ENCODE measurements around the gene SPAM1. TPM values are rescaled to one million over a fixed set of nuclear protein-coding genes. Genes with fewer than 3 reads are reported as not detected.
"Not testable (repeated sequence)": the region's sequence is repeated elsewhere in the genome, so short reads cannot be mapped to it uniquely, and the experiment has no call there.

SPAM1 gene
- total RNA-seq, 4 donors from 2014 or later: not detected

DNA sequence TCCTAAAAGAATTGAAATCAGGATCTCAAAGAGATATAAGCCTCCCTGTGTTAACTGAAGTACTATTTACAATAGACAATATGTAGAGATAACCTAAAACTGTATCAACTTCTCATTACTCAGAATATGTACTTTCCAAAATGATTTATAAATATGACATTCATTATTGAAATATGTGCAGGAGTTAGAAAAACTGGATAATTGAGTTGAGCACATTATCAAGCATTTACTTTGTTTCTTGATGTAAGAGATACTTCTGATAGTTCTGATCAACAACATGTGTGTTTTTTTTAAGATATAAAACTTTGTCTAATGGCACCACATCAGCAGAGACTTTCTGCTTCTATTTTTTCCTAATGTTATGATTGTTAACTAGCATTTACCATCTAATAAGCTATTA lies 41.9 kb upstream of the SPAM1 start:
- no peak for ATAC-seq
- Histone ChIP-seq H3K27ac (no peak overlapping the region), H3K4me1 (no peaks in the 10 kb centered on the region), H3K9me3 (no peaks in the 10 kb centered on the region), H3K4me3 (no peak overlapping the region), H3K36me3 (no peaks in the 10 kb centered on the region), H3K27me3 (no peaks in the 10 kb centered on the region)
- TF ChIP-seq EP300 (IDR thresholded peaks at IDR 0.05) (no peak), CTCF (IDR thresholded peaks at IDR 0.05) (no peak), POLR2AphosphoS5 (IDR thresholded peaks at IDR 0.05) (no peak), POLR2A (IDR thresholded peaks at IDR 0.05) (no peak)

- Histone ChIP-seq H3K4me1 (no peaks in the 10 kb centered on the region), H3K27ac (no peak overlapping the region), H3K9me3 (peaks cover 0 to 13% (median 0%) of the 10 kb centered on the region in 3 donors), H3K4me3 (no peak overlapping the region), H3K36me3 (no peaks in the 10 kb centered on the region), H3K27me3 (no peaks in the 10 kb centered on the region)
- TF ChIP-seq POLR2A (IDR thresholded peaks at IDR 0.05) (no peak), CTCF (IDR thresholded peaks at IDR 0.05) (no peak), EP300 (IDR thresholded peaks at IDR 0.05) (no peak), POLR2AphosphoS5 (IDR thresholded peaks at IDR 0.05) (no peak)
- no peak for ATAC-seq
Measured at GRCh38 chr7:123888192-123888591, 36.8 kb upstream of the SPAM1 start.

GRCh38 chr7:123894753-123895152 lies 30.3 kb upstream of the SPAM1 start:
- H3K4me1 ChIP-seq, H3K27ac ChIP-seq, ATAC-seq, H3K36me3 ChIP-seq, H3K27me3 ChIP-seq, H3K4me3 ChIP-seq: not testable (repeated sequence)
- no CpG with 5 or more reads among the region's 10 CpGs for WGBS, 2 donors (ENCODE audit: low coverage in 1 of 2)
- H3K9me3 ChIP-seq: peaks cover 0 to 33% (median 0%) of the 10 kb centered on the region in 3 donors

DNA sequence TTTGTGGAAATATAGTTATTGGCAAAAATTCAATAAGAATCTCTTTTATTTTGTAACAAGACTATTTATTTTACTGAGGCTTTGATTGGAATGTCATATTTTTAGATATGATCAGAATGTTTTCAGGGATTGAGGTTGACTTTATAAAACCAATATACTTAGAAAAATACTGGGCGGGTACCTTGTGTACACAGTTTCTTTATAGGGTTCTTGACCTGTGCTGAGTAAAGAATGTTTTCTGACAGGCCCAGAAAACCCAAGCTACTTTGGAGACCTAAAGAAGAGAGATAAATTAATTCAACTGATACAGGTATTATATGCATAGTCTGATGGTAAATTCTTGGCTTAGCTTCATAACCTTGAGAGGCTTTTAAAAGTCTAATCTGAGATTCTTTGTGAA lies 23.9 kb upstream of the SPAM1 start:
- Histone ChIP-seq H3K27ac (no peak overlapping the region), H3K27me3 (no peaks in the 10 kb centered on the region), H3K4me1 (no peaks in the 10 kb centered on the region), H3K36me3 (no peaks in the 10 kb centered on the region), H3K9me3 (no peaks in the 10 kb centered on the region), H3K4me3 (no peak overlapping the region)
- no peak for TF ChIP-seq POLR2A (IDR thresholded peaks at IDR 0.05)
- TF ChIP-seq POLR2AphosphoS5 (IDR thresholded peaks at IDR 0.05): no peak
- no peak for TF ChIP-seq EP300 (IDR thresholded peaks at IDR 0.05)
- no peak for TF ChIP-seq CTCF (IDR thresholded peaks at IDR 0.05)
- no peak for ATAC-seq
- WGBS, 2 donors (ENCODE audit: low coverage in 1 of 2): 89 to 93% methylated on average over 1 of the region's 1 CpG

- Histone ChIP-seq H3K36me3 (no peaks in the 10 kb centered on the region), H3K4me3 (no peak overlapping the region), H3K27me3 (no peaks in the 10 kb centered on the region), H3K27ac (no peak overlapping the region), H3K9me3 (no peaks in the 10 kb centered on the region), H3K4me1 (no peaks in the 10 kb centered on the region)
- TF ChIP-seq POLR2AphosphoS5 (IDR thresholded peaks at IDR 0.05) (no peak), EP300 (IDR thresholded peaks at IDR 0.05) (no peak), CTCF (IDR thresholded peaks at IDR 0.05) (no peak), POLR2A (IDR thresholded peaks at IDR 0.05) (no peak)
- no peak for ATAC-seq
Measured at GRCh38 chr7:123905714-123906113, 19.3 kb upstream of the SPAM1 start.

GRCh38 chr7:123916240-123916724 lies 8.8 kb upstream of the SPAM1 start:
- TF ChIP-seq EP300 (IDR thresholded peaks at IDR 0.05): no peak
- peak in 1 of 4 experiments; percentile 15 for TF ChIP-seq CTCF (IDR thresholded peaks at IDR 0.05)
- no peak for ATAC-seq

More at GRCh38 chr7:123916240-123916724, 8.8 kb upstream of the SPAM1 start:
- Histone ChIP-seq H3K4me1 (no peaks in the 10 kb centered on the region), H3K27me3 (no peaks in the 10 kb centered on the region), H3K9me3 (no peaks in the 10 kb centered on the region), H3K27ac (no peak overlapping the region), H3K36me3 (no peaks in the 10 kb centered on the region), H3K4me3 (no peak overlapping the region)
- 37 to 45% methylated on average over 2 of the region's 2 CpGs for WGBS, 2 donors (ENCODE audit: low coverage in 1 of 2)

Measured in gastroesophageal sphincter (tissue), 4 donors.